MM.1S (cell line): ENCODE data around the gene IFT20.

Experiments used
- DNase-seq: peaks from one replicate; pipeline ENCODE4 v3.0.0-alpha.2; 2015
- H2AFZ ChIP-seq: fragments of 300-600 bp; sonication (generic); 2 replicates; pipeline ENCODE4 v1.6.0; 2016; ENCODE audit warnings: antibody characterized with exemption, low read length
- H3F3A ChIP-seq: fragments of 300-600 bp; sonication (generic); 2 replicates; pipeline ENCODE4 v1.6.1; 2016; ENCODE audit warnings: mild to moderate bottlenecking, antibody characterized with exemption, low read length, moderate library complexity, mixed read lengths; ENCODE audit not compliant: insufficient read depth
- H3K27ac ChIP-seq: fragments of 300-600 bp; sonication (generic); 2 replicates; pipeline ENCODE4 v1.5.1; 2016; ENCODE audit warnings: mild to moderate bottlenecking, low read length
- H3K27me3 ChIP-seq: fragments of 300-600 bp; sonication (generic); replicated peaks from 2 replicates; pipeline ENCODE4 v1.6.0; 2016; ENCODE audit warnings: low read length; ENCODE audit not compliant: insufficient read depth
- H3K36me3 ChIP-seq: fragments of 300-600 bp; sonication (generic); replicated peaks from 2 replicates; pipeline ENCODE4 v1.6.1; 2016; ENCODE audit warnings: mild to moderate bottlenecking, low read length, mixed read lengths; ENCODE audit not compliant: insufficient read depth
- H3K4me1 ChIP-seq: fragments of 300-600 bp; sonication (generic); 2 replicates; pipeline ENCODE4 v1.6.1; 2016; ENCODE audit warnings: low read length, mixed read lengths
- H3K4me2 ChIP-seq: fragments of 300-600 bp; sonication (generic); 2 replicates; pipeline ENCODE4 v1.6.0; 2016; ENCODE audit warnings: low read depth, low read length
- H3K4me3 ChIP-seq: fragments of 300-600 bp; sonication (generic); 2 replicates; pipeline ENCODE4 v1.5.1; 2016; ENCODE audit warnings: low read length, mixed read lengths
- H3K79me2 ChIP-seq: fragments of 300-600 bp; sonication (generic); 2 replicates; pipeline ENCODE4 v1.6.1; 2016; ENCODE audit warnings: mixed run types, low read length, mixed read lengths
- H3K9ac ChIP-seq: fragments of 300-600 bp; sonication (generic); 2 replicates; pipeline ENCODE4 v1.6.1; 2016; ENCODE audit warnings: low read length, mixed read lengths
- H3K9me2 ChIP-seq: fragments of 300-600 bp; sonication (generic); replicated peaks from 2 replicates; pipeline ENCODE4 v1.6.1; 2016; ENCODE audit warnings: mild to moderate bottlenecking, low read length, mixed read lengths; ENCODE audit not compliant: insufficient read depth
- H3K9me3 ChIP-seq: fragments of 300-600 bp; sonication (generic); replicated peaks from 2 replicates; pipeline ENCODE4 v1.6.1; 2016; ENCODE audit warnings: mild to moderate bottlenecking, low read length, mixed read lengths; ENCODE audit not compliant: insufficient read depth
- H4K20me1 ChIP-seq: fragments of 300-600 bp; sonication (generic); 2 replicates; pipeline ENCODE4 v1.6.1; 2016; ENCODE audit warnings: mild to moderate bottlenecking, low read length, moderate library complexity, mixed read lengths; ENCODE audit not compliant: insufficient read depth
- CTCF ChIP-seq: fragments of 300-600 bp; sonication (generic); IDR thresholded peaks from 2 replicates; pipeline ENCODE4 v1.5.1; 2016; ENCODE audit warnings: antibody characterized with exemption, low read length, mixed read lengths
- EZH2 ChIP-seq: fragments of 300-600 bp; sonication (generic); optimal IDR thresholded peaks from 2 replicates; pipeline ENCODE3; 2017; ENCODE audit warnings: low read depth, mild to moderate bottlenecking, antibody characterized with exemption, low read length, mixed read lengths
- EZH2phosphoT487 ChIP-seq: fragments of 300-600 bp; sonication (generic); IDR thresholded peaks from 2 replicates; pipeline ENCODE4 v1.6.1; 2018; ENCODE audit warnings: antibody characterized with exemption, low read length

The IFT20 gene

GRCh38 chr17:28324781-28325180 is 10.5 kb downstream of the IFT20 start:
- H3K9me2 ChIP-seq, result no peaks in the 10 kb centered on the region
- H3F3A ChIP-seq, result peaks cover 4% of the 10 kb centered on the region; the same call in 1 of the 2 replicates
- H4K20me1 ChIP-seq, result no peaks in the 10 kb centered on the region
- H3K27ac ChIP-seq, result no peak overlapping the region
- peaks cover 71% of the 10 kb centered on the region for H3K79me2 ChIP-seq
- peaks cover 4% of the 10 kb centered on the region; the same call in 1 of the 2 replicates for H3K36me3 ChIP-seq
- no peak overlapping the region for H3K9ac ChIP-seq
- TF ChIP-seq EZH2 (no peak), CTCF (no peak), EZH2phosphoT487 (no peak)
- DNase-seq, result no peak
- no peaks in the 10 kb centered on the region for H3K9me3 ChIP-seq
- H3K4me2 ChIP-seq, result no peak overlapping the region
- no peak overlapping the region for H3K4me3 ChIP-seq
- no peak overlapping the region for H2AFZ ChIP-seq
- H3K27me3 ChIP-seq, result no peaks in the 10 kb centered on the region
- H3K4me1 ChIP-seq, result no peaks in the 10 kb centered on the region; the same call in 1 of the 2 replicates

GRCh38 chr17:28324267-28324745 is 11.0 kb downstream of the IFT20 start:
- Histone ChIP-seq H2AFZ (no peak overlapping the region), H3K36me3 (peaks cover 4% of the 10 kb centered on the region; the same call in 1 of the 2 replicates), H3K9ac (no peak overlapping the region), H3K4me1 (no peaks in the 10 kb centered on the region; the same call in 1 of the 2 replicates), H4K20me1 (no peaks in the 10 kb centered on the region), H3K27ac (no peak overlapping the region), H3K27me3 (no peaks in the 10 kb centered on the region), H3K4me3 (no peak overlapping the region), H3K4me2 (no peak overlapping the region), H3F3A (peaks cover 4% of the 10 kb centered on the region; the same call in 1 of the 2 replicates), H3K9me3 (no peaks in the 10 kb centered on the region), H3K79me2 (peaks cover 76% of the 10 kb centered on the region), H3K9me2 (no peaks in the 10 kb centered on the region)
- TF ChIP-seq CTCF (no peak), EZH2phosphoT487 (no peak), EZH2 (no peak)
- DNase-seq, result no peak

GRCh38 chr17:28320215-28321061 is 14.8 kb downstream of the IFT20 start:
- H3K4me2 ChIP-seq, result peak overlapping the region; percentile 98
- peaks cover 4% of the 10 kb centered on the region; the same call in 1 of the 2 replicates for H3K4me1 ChIP-seq
- no peaks in the 10 kb centered on the region for H4K20me1 ChIP-seq
- no peaks in the 10 kb centered on the region; the same call in 1 of the 2 replicates for H3K36me3 ChIP-seq
- peak overlapping the region; percentile 82; the same call in 1 of the 2 replicates for H3K9ac ChIP-seq
- H3F3A ChIP-seq, result peaks cover 2% of the 10 kb centered on the region; the same call in 1 of the 2 replicates
- H3K9me3 ChIP-seq, result no peaks in the 10 kb centered on the region
- no peaks in the 10 kb centered on the region for H3K27me3 ChIP-seq
- H3K27ac ChIP-seq, result no peak overlapping the region
- H3K79me2 ChIP-seq, result peaks cover 64% of the 10 kb centered on the region
- TF ChIP-seq CTCF (no peak), EZH2phosphoT487 (no peak), EZH2 (no peak)
- no peak for DNase-seq
- peak overlapping the region; percentile 91 for H3K4me3 ChIP-seq
- no peaks in the 10 kb centered on the region for H3K9me2 ChIP-seq
- H2AFZ ChIP-seq, result no peak overlapping the region
